CD4-positive, alpha-beta T cell (primary cell): ENCODE data around the gene CYSRT1. TPM values are rescaled to one million over a fixed set of nuclear protein-coding genes. Genes with fewer than 3 reads are reported as not detected.
A peak's percentile ranks its signal among the peaks of the same experiment; 100 is the strongest.

Source experiments
- ATAC-seq: fragments of 200-7000 bp; cut with Tn5 transposase; one replicate; pipeline ENCODE4 v1.10.0; 2022; ENCODE audit warnings: mild to moderate bottlenecking; ENCODE audit not compliant: poor library complexity
- CTCF ChIA-PET: fragments of 350-600 bp; sonication (Branson Sonifier 250); formaldehyde crosslinking; loops from one replicate; lab custom pipeline; 2021; ENCODE audit warnings: antibody characterized with exemption, inconsistent platforms; lab: Charles Lee
- POLR2A ChIA-PET: fragments of 350-600 bp; sonication (Branson Sonifier 250); formaldehyde crosslinking; loops from one replicate; lab custom pipeline; 2021; ENCODE audit warnings: antibody characterized with exemption, inconsistent platforms; lab: Charles Lee
- DNase-seq, 14 experiments: peaks; one replicate each; pipeline ENCODE4 v3.0.0-alpha.2; 2013 to 2020; ENCODE audit warnings: mixed read lengths in 2 of 14
- H3K27ac ChIP-seq, 2 donors: one replicate each; pipeline versions ENCODE4 v1.5.1 to v1.7.0; 2013; ENCODE audit warnings: low read length in 2 of 2, low read depth in 1 of 2, mild to moderate bottlenecking in 1 of 2
- H3K27me3 ChIP-seq, 2 experiments: 1 replicate in 1 of 2; 2 replicates in 1 of 2; pipeline versions ENCODE4 v1.6.1 to v1.7.0; 2013; ENCODE audit warnings: low read length in 2 of 2, control low read depth in 1 of 2, mild to moderate bottlenecking in 1 of 2, moderate library complexity in 1 of 2; ENCODE audit not compliant: insufficient read depth in 2 of 2, control insufficient read depth in 1 of 2
- H3K36me3 ChIP-seq: one replicate; pipeline ENCODE4 v1.6.1; 2013; ENCODE audit warnings: low read length, control low read depth; ENCODE audit not compliant: insufficient read depth
- H3K4me1 ChIP-seq: one replicate; pipeline ENCODE4 v1.6.1; 2013; ENCODE audit warnings: low read length, control low read depth; ENCODE audit not compliant: insufficient read depth
- H3K4me3 ChIP-seq: one replicate; pipeline ENCODE4 v1.5.1; 2013; ENCODE audit warnings: mild to moderate bottlenecking, low read length, moderate library complexity
- H3K9me3 ChIP-seq, 2 experiments: 1 replicate in 1 of 2; 2 replicates in 1 of 2; pipeline versions ENCODE4 v1.6.1 to v1.7.0; 2013; ENCODE audit warnings: low read length in 2 of 2, mild to moderate bottlenecking in 2 of 2, control low read depth in 1 of 2, moderate library complexity in 1 of 2; ENCODE audit not compliant: control insufficient read depth in 1 of 2, insufficient read depth in 1 of 2
- H3K27ac Mint-ChIP-seq: one replicate; pipeline ENCODE4 v1.8.0; 2020; ENCODE audit warnings: mixed read lengths
- H3K27me3 Mint-ChIP-seq: one replicate; pipeline ENCODE4 v1.8.0; 2021; ENCODE audit warnings: mixed read lengths
- H3K36me3 Mint-ChIP-seq: one replicate; pipeline ENCODE4 v1.8.0; 2021; ENCODE audit warnings: low read depth, mixed read lengths
- H3K4me1 Mint-ChIP-seq: one replicate; pipeline ENCODE4 v1.8.0; 2021; ENCODE audit warnings: low read depth, mixed read lengths
- H3K4me3 Mint-ChIP-seq: one replicate; pipeline ENCODE4 v1.8.0; 2020; ENCODE audit warnings: mild to moderate bottlenecking, mixed read lengths
- H3K9me3 Mint-ChIP-seq: one replicate; pipeline ENCODE4 v1.8.0; 2020; ENCODE audit warnings: mixed read lengths
- CTCF ChIP-seq: fragments of 200-600 bp; IDR thresholded peaks from one replicate; pipeline ENCODE4 v1.8.0; 2022; ENCODE audit warnings: antibody characterized with exemption, mild to moderate bottlenecking
- intact Hi-C, 2 experiments: fragments of 100-400 bp; cut with DNase I in 1 of 2; cut with micrococcal nuclease in 1 of 2; formaldehyde crosslinking; loops; one replicate each; pipeline versions ENCODE4 v1.15.1 to v1.9.0; 2023 to 2025; cut with DNase I, micrococcal nuclease
- total RNA-seq, 174 experiments: library from RNA in 2 of 174; stranded (reverse) in 2 of 174; gene quantifications; one replicate each; pipeline ENCODE4 v1.2.3 and lab custom pipeline; 2021 to 2026

CYSRT1 gene
- total RNA-seq, 2 experiments from 2014 or later = 0.33 to 0.42 TPM

GRCh38 chr9:137235424-137236237 lies 10.7 kb downstream of the CYSRT1 start:
- TF ChIP-seq CTCF = no peak

GRCh38 chr9:137236238-137236935 lies 11.4 kb downstream of the CYSRT1 start:
- Histone ChIP-seq H3K9me3 (peaks cover 0 to 6% of the 10 kb centered on the region in 2 experiments), H3K4me3 (peak overlapping the region; percentile 7), H3K27ac (no peak overlapping the region), H3K36me3 (no peaks in the 10 kb centered on the region), H3K27me3 (no peaks in the 10 kb centered on the region), H3K4me1 (peaks cover 47% of the 10 kb centered on the region)
- POLR2A ChIA-PET = interaction anchor here (0.6 to 1.3 kb wide), 9 partner anchors 13 to 370 kb away, joined by 3 to 9 read pairs (median 5); partner anchors contain the start of genes EDF1, NELFB and TPRN
- peaks cover 10% of the 10 kb centered on the region for H3K4me1 Mint-ChIP-seq
- peak; percentile 99 for TF ChIP-seq CTCF
- peak; percentile 46 for ATAC-seq
- intact Hi-C loops = loop anchor here (1.0 to 5.0 kb wide), 5 partner anchors 26 to 449 kb away; partner anchors contain the start of genes ANAPC2 (in 1 of the 2) and SSNA1 (in 1 of the 2)
- H3K36me3 Mint-ChIP-seq = peaks cover 6% of the 10 kb centered on the region
- H3K9me3 Mint-ChIP-seq = no peaks in the 10 kb centered on the region
- peaks cover 6% of the 10 kb centered on the region for H3K27me3 Mint-ChIP-seq
- CTCF ChIA-PET = interaction anchor here (0.5 to 1.8 kb wide), 36 partner anchors 8 to 1393 kb away, joined by 3 to 18 read pairs (median 4); partner anchors contain the start of genes MAN1B1, NELFB, NPDC1 and NRARP
- no peak overlapping the region for H3K27ac Mint-ChIP-seq
- DNase-seq = peak; percentile 85 to 95 (median 89)
- H3K4me3 Mint-ChIP-seq = no peak overlapping the region

More at GRCh38 chr9:137235424-137236237, 10.7 kb downstream of the CYSRT1 start:
- ChIA-PET POLR2A (interaction anchor here (0.6 to 1.3 kb wide), 6 partner anchors 12 to 370 kb away, joined by 3 to 9 read pairs (median 4); partner anchors contain the start of gene EDF1), CTCF (interaction anchor here (0.6 to 1.8 kb wide), 17 partner anchors 8 to 206 kb away, joined by 3 to 16 read pairs (median 5); partner anchors contain the start of genes MAN1B1, NPDC1, RNF224 and SSNA1)
- no peak for ATAC-seq
- no peaks in the 10 kb centered on the region for H3K36me3 ChIP-seq
- no peak overlapping the region for H3K4me3 ChIP-seq
- no peak for DNase-seq
- Mint-ChIP-seq H3K36me3 (no peaks in the 10 kb centered on the region), H3K27ac (no peak overlapping the region), H3K4me3 (no peak overlapping the region), H3K9me3 (no peaks in the 10 kb centered on the region), H3K4me1 (peaks cover 5% of the 10 kb centered on the region), H3K27me3 (peaks cover 6% of the 10 kb centered on the region)
- H3K27ac ChIP-seq = no peak overlapping the region
- H3K4me1 ChIP-seq = peaks cover 47% of the 10 kb centered on the region
- no peaks in the 10 kb centered on the region for H3K27me3 ChIP-seq
- intact Hi-C loops = loop anchor here (1.0 to 5.0 kb wide), 5 partner anchors 27 to 448 kb away; partner anchors contain the start of genes ANAPC2 (in 1 of the 2) and SSNA1 (in 1 of the 2)
- peaks cover 0 to 6% of the 10 kb centered on the region in 2 experiments for H3K9me3 ChIP-seq

DNA sequence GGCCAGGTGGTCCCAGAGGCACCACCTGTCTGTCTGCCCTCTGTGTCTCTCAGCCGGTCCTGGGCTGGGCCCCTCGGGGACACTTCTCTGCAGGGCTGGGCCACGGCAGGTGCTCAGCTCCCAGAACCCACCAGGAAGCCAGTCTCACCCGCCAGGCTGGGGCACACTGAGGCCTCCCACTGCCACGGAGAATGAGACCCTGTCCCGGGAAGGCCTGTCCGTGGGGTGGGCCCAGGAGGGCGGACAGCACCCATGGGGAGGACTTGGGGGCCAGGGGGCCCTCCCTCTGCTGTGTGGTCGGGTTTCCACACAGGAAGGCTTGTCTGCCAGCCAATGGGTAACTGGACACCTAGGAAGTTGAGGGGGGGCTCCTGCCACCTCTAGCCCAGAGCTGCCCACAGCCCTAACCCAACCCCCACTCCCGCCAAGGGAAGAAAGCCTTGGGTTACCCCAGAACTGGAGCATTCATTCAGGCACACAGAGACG lies 12.0 kb downstream of the CYSRT1 start:
- H3K9me3 ChIP-seq = peaks cover 0 to 3% of the 10 kb centered on the region in 2 experiments
- TF ChIP-seq CTCF = no peak
- no peaks in the 10 kb centered on the region for H3K9me3 Mint-ChIP-seq
- ChIA-PET POLR2A (interaction anchor here (0.7 to 1.3 kb wide), 7 partner anchors 13 to 122 kb away, joined by 3 to 9 read pairs (median 5); partner anchors contain the start of genes NELFB and TPRN), CTCF (interaction anchor here (0.5 to 1.8 kb wide), 35 partner anchors 8 to 1394 kb away, joined by 3 to 18 read pairs (median 5); partner anchors contain the start of genes MAN1B1, NELFB, NPDC1 and NRARP)
- H3K4me1 Mint-ChIP-seq = peaks cover 10% of the 10 kb centered on the region
- no peak for DNase-seq
- no peak for ATAC-seq
- H3K4me1 ChIP-seq = peaks cover 52% of the 10 kb centered on the region
- H3K4me3 Mint-ChIP-seq = no peak overlapping the region
- H3K27ac Mint-ChIP-seq = no peak overlapping the region
- intact Hi-C loops = loop anchor here (1.0 to 5.0 kb wide), 5 partner anchors 26 to 450 kb away; partner anchors contain the start of genes ANAPC2 (in 1 of the 2) and SSNA1 (in 1 of the 2)
- no peak overlapping the region for H3K27ac ChIP-seq
- no peaks in the 10 kb centered on the region for H3K27me3 ChIP-seq
- peaks cover 6% of the 10 kb centered on the region for H3K36me3 Mint-ChIP-seq
- H3K36me3 ChIP-seq = peaks cover 2% of the 10 kb centered on the region
- peak overlapping the region; percentile 7 for H3K4me3 ChIP-seq
- H3K27me3 Mint-ChIP-seq = peaks cover 6% of the 10 kb centered on the region
